Right lobe of liver (tissue), 6 donors: Measurements from ENCODE around the gene GPATCH2. TPM values are rescaled to one million over a fixed set of nuclear protein-coding genes. Genes with fewer than 3 reads are reported as not detected.

Experiments
- ATAC-seq, 4 donors: fragments of 200-7000 bp; cut with Tn5 transposase; one replicate each; pipeline ENCODE4 v1.9.1; 2020; ENCODE audit warnings: mild to moderate bottlenecking in 4 of 4, moderate library complexity in 4 of 4
- DNase-seq, 3 donors: peaks; one replicate each; pipeline ENCODE4 v3.0.0-alpha.2; 2020
- H3K27ac ChIP-seq, 3 donors: fragments of 200-600 bp; one replicate each; pipeline ENCODE4 v1.8.0; 2022
- H3K27me3 ChIP-seq, 2 donors: fragments of 200-600 bp; one replicate each; pipeline ENCODE4 v1.8.0; 2022
- H3K36me3 ChIP-seq, 4 donors: fragments of 200-600 bp; sonication (generic) in 1 of 4; one replicate each; pipeline versions ENCODE4 v1.5.1 to v1.8.0; 2017 to 2022; ENCODE audit warnings: control low read depth in 1 of 4
- H3K4me1 ChIP-seq, 4 donors: fragments of 200-600 bp; sonication (generic) in 1 of 4; one replicate each; pipeline versions ENCODE4 v1.5.1 to v1.8.0; 2017 to 2022; ENCODE audit warnings: control low read depth in 1 of 4
- H3K4me3 ChIP-seq, 3 donors: fragments of 200-600 bp; one replicate each; pipeline ENCODE4 v1.8.0; 2022
- H3K9me3 ChIP-seq, 4 donors: fragments of 200-600 bp; sonication (generic) in 1 of 4; one replicate each; pipeline versions ENCODE4 v1.5.1 to v1.8.0; 2017 to 2022; ENCODE audit warnings: control low read depth in 1 of 4
- POLR2A ChIP-seq: fragments of 450-650 bp; IDR thresholded peaks from one replicate; pipeline ENCODE4 v1.6.1; 2017; ENCODE audit warnings: antibody characterized with exemption, mild to moderate bottlenecking
- WGBS: methylation state at CpG from one replicate; pipeline ENCODE4 v1.1.6; 2018; ENCODE audit warnings: low coverage, low lambda C conversion rate; ENCODE audit not compliant: insufficient coverage; ENCODE audit errors: missing lambda C conversion rate; 5-methylcytosine and 5-hydroxymethylcytosine counted together
- intact Hi-C, 2 donors: fragments of 100-400 bp; cut with DNase I; formaldehyde crosslinking; loops; one replicate each; pipeline versions ENCODE4 v1.11.2 to v1.14.1; 2022
- total RNA-seq, 6 experiments: library from RNA; depleted of rRNA in 2 of 6; stranded (reverse); fragments of >200 nt in 2 of 6; fragmentation: NEBNext Ultra II Directional in 3 of 6; extraction: Animal tissue kit (Norgen Biotek cat#: 25700) in 3 of 6; gene quantifications; one replicate each; pipeline versions ENCODE4 v1.1.0 to v1.2.4, GENCODE V29; 2016 to 2023
- TF ChIP-seq, protein P1 (sequence below), 4 donors: fragments of 200-600 bp in 3 of 4; fragments of 450-650 bp in 1 of 4; IDR thresholded peaks; one replicate each; pipeline versions ENCODE4 v1.5.1 to v1.8.0; 2016 to 2022; ENCODE audit warnings: antibody characterized with exemption in 4 of 4, mild to moderate bottlenecking in 2 of 4
- donor health status: DM: no; HTN: yes; CAD: no.
- donor health status: DM: no; HTN: no; CAD: no.
- donor health status: DM: no; HTN: no; CAD: no.
- donor health status: DM: no; HTN: yes; CAD: no.
- donor health status: DM: no; HTN: yes; CAD: no.

The GPATCH2 gene
- total RNA-seq, 6 experiments from 2014 or later: 3.3 to 6.6 (median 4.6) TPM

GRCh38 chr1:217437376-217437775, 193.5 kb downstream of the GPATCH2 start:
- H3K4me1 ChIP-seq: no peaks in the 10 kb centered on the region
- no peaks in the 10 kb centered on the region for H3K9me3 ChIP-seq
- H3K36me3 ChIP-seq: no peaks in the 10 kb centered on the region
- DNase-seq: no peak
- no peak for ATAC-seq
- no peak overlapping the region for H3K27ac ChIP-seq
- H3K27me3 ChIP-seq: no peaks in the 10 kb centered on the region
- H3K4me3 ChIP-seq: no peak overlapping the region
- 95% methylated on average over 3 of the region's 3 CpGs for WGBS
- TF ChIP-seq, protein P1, sequence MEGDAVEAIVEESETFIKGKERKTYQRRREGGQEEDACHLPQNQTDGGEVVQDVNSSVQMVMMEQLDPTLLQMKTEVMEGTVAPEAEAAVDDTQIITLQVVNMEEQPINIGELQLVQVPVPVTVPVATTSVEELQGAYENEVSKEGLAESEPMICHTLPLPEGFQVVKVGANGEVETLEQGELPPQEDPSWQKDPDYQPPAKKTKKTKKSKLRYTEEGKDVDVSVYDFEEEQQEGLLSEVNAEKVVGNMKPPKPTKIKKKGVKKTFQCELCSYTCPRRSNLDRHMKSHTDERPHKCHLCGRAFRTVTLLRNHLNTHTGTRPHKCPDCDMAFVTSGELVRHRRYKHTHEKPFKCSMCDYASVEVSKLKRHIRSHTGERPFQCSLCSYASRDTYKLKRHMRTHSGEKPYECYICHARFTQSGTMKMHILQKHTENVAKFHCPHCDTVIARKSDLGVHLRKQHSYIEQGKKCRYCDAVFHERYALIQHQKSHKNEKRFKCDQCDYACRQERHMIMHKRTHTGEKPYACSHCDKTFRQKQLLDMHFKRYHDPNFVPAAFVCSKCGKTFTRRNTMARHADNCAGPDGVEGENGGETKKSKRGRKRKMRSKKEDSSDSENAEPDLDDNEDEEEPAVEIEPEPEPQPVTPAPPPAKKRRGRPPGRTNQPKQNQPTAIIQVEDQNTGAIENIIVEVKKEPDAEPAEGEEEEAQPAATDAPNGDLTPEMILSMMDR (IDR thresholded peaks at IDR 0.05): no peak
- TF ChIP-seq POLR2A: no peak
- intact Hi-C loops: no loop called here

DNA sequence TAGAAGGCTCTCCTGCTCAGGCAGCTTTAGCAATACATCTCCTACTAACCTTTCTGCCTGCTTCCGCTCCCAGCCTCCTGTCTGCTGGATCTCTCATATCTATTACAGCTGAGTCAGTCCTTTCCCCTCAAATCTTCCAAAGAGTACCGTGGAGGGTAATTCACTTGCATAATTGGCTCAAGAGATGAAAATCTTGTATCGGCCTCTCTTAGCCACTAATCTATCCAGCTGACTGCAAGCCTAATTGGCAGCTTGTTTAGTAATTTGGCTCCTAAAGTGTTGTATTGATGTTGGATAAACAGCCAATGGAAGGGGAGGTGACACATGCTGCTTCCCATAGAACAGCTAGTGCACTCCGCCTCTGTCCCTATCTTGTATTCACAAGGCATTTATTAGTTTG, 195.7 kb downstream of the GPATCH2 start:
- 92% methylated on average over 4 of the region's 4 CpGs for WGBS
- DNase-seq (no peak), ATAC-seq (no peak)
- Histone ChIP-seq H3K36me3 (no peaks in the 10 kb centered on the region), H3K9me3 (no peaks in the 10 kb centered on the region), H3K4me3 (no peak overlapping the region), H3K27me3 (no peaks in the 10 kb centered on the region), H3K4me1 (no peaks in the 10 kb centered on the region), H3K27ac (no peak overlapping the region)
- intact Hi-C loops: no loop called here
- no peak for TF ChIP-seq POLR2A
- TF ChIP-seq, protein P1 (IDR thresholded peaks at IDR 0.05): no peak

DNA sequence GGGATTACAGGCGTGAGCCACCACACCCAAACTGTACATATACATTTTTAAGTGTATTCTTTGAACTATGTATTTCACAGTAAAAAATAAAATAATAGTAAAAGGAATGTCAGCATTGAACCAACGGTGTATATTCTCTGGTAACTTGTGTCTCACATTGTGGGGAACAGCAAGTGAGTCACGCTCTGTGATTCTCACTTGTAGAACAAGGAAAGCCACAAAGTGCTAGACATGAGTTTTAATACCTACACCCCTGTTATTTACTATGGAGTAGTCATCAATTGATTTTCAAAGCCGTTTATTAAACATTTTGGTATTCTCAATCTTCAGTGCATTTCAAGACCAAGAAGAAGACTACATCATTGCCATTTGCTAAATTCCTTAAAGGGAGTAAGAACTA, 197.2 kb downstream of the GPATCH2 start:
- TF ChIP-seq, protein P1 (IDR thresholded peaks at IDR 0.05): no peak
- no peak for TF ChIP-seq POLR2A
- H3K4me1 ChIP-seq: no peaks in the 10 kb centered on the region
- ATAC-seq (no peak), DNase-seq (no peak)
- H3K9me3 ChIP-seq: no peaks in the 10 kb centered on the region
- H3K4me3 ChIP-seq: no peak overlapping the region
- H3K27ac ChIP-seq: no peak overlapping the region
- 91% methylated on average over 4 of the region's 4 CpGs for WGBS
- no peaks in the 10 kb centered on the region for H3K27me3 ChIP-seq
- no peaks in the 10 kb centered on the region for H3K36me3 ChIP-seq
- intact Hi-C loops: no loop called here

- TF ChIP-seq, protein P1 (IDR thresholded peaks at IDR 0.05): no peak
- TF ChIP-seq POLR2A: no peak
- intact Hi-C loops: no loop called here
- H3K9me3 ChIP-seq: no peaks in the 10 kb centered on the region
- H3K4me3 ChIP-seq: no peak overlapping the region
- no peaks in the 10 kb centered on the region for H3K4me1 ChIP-seq
- no peaks in the 10 kb centered on the region for H3K36me3 ChIP-seq
- DNase-seq: no peak
- H3K27ac ChIP-seq: no peak overlapping the region
- no peaks in the 10 kb centered on the region for H3K27me3 ChIP-seq
- no peak for ATAC-seq
Observed at GRCh38 chr1:217432339-217432738, 198.6 kb downstream of the GPATCH2 start.

DNA sequence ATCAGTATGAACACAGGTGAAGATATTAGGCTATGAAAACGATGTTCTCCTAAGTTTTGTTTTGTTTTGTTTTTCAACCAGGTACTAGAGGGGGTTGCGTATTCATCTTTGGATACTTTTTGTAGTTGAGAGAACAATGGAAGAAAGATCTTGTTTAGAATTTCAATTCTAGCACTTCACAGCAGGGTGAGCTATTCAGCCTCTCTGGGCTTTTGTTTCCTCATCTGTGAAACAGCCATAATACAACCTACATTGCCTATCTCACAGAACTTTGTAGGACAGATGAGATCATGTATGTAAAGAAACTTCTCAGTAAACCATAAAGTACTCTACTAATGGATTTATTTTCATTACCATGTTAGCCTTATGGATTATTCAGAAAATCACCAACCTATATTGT, 199.5 kb downstream of the GPATCH2 start:
- TF ChIP-seq POLR2A: no peak
- TF ChIP-seq, protein P1 (IDR thresholded peaks at IDR 0.05): no peak
- Histone ChIP-seq H3K27me3 (no peaks in the 10 kb centered on the region), H3K36me3 (no peaks in the 10 kb centered on the region), H3K4me1 (no peaks in the 10 kb centered on the region), H3K4me3 (no peak overlapping the region), H3K9me3 (no peaks in the 10 kb centered on the region), H3K27ac (no peak overlapping the region)
- DNase-seq (no peak), ATAC-seq (no peak)
- 88% methylated on average over 2 of the region's 2 CpGs for WGBS
- intact Hi-C loops: no loop called here
